Parathyroid adenoma (tissue), 2 donors: ENCODE data around the gene SS18L1.
A peak's percentile ranks its signal among the peaks of the same experiment; 100 is the strongest.

Experiments used
- H2AFZ ChIP-seq: fragments of 300-600 bp; sonication (generic); one replicate; pipeline ENCODE4 v1.7.0; 2017; ENCODE audit warnings: antibody characterized with exemption, mild to moderate bottlenecking
- H3K27ac ChIP-seq: fragments of 300-600 bp; sonication (generic); one replicate; pipeline ENCODE4 v1.7.0; 2017
- H3K27me3 ChIP-seq: fragments of 300-600 bp; sonication (generic); one replicate; pipeline ENCODE4 v1.7.0; 2017; ENCODE audit warnings: low read length; ENCODE audit not compliant: control insufficient read depth, insufficient read depth
- H3K36me3 ChIP-seq: fragments of 300-600 bp; sonication (generic); one replicate; pipeline ENCODE4 v1.7.0; 2017; ENCODE audit warnings: low read length; ENCODE audit not compliant: control insufficient read depth, insufficient read depth
- H3K4me1 ChIP-seq: fragments of 300-600 bp; sonication (generic); one replicate; pipeline ENCODE4 v1.7.0; 2017; ENCODE audit warnings: control low read depth
- H3K4me2 ChIP-seq: fragments of 300-600 bp; sonication (generic); one replicate; pipeline ENCODE4 v1.7.0; 2017; ENCODE audit warnings: low read length
- H3K4me3 ChIP-seq: fragments of 300-600 bp; sonication (generic); one replicate; pipeline ENCODE4 v1.7.0; 2017; ENCODE audit warnings: low read depth, low read length
- H3K79me2 ChIP-seq: fragments of 300-600 bp; sonication (generic); one replicate; pipeline ENCODE4 v1.7.0; 2017; ENCODE audit warnings: control low read depth
- H3K9ac ChIP-seq: fragments of 300-600 bp; sonication (generic); one replicate; pipeline ENCODE4 v1.7.0; 2017; ENCODE audit warnings: mild to moderate bottlenecking
- H3K9me3 ChIP-seq: fragments of 300-600 bp; sonication (generic); one replicate; pipeline ENCODE4 v1.7.0; 2017; ENCODE audit warnings: low read length; ENCODE audit not compliant: control insufficient read depth
- CTCF ChIP-seq: fragments of 300-600 bp; sonication (generic); IDR thresholded peaks from one replicate; pipeline ENCODE4 v1.7.0; 2017; ENCODE audit warnings: antibody characterized with exemption, mild to moderate bottlenecking
- donor health status: primary hyperparathyroidism.

SS18L1 gene

DNA sequence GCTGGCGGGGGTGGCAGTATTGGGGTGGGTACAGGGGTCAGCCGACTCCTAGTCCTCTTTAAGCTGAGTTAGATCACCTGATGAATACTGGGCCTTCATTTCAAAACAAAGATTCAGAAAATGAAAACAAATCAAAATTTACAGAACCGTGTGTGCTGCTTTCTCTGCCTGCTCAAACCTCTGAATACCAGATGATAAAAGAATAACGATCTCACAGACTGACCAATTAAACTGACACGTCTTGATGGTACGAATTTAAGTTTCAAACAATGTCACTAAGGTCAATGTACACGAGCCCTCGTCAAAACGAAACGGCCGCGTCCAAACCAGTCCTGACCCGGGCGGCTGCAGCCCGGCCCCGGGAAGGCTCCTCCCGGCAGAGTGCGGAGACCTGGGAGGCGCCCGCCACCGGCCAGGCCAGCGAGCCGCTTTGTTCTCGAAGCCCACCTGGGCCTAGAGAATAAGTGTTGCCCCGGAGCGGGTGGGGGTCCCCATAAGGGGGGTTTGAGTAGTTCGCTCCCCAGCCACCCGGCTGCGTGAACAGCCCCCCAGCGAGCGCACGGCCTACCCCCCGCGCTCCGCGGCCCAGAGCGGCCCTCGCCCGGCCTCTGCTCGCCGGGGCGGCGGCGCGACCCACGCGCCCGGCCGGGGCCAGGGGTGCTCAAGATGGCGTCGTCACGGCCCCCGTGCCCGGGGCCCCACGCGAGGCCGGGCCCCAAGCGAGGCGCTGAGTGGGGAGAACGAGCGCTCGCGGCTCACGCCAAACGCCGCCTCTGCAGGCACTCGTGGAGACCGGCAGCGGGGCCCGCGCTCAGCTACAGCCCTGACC is 1.1 kb upstream of the SS18L1 start:
- Histone ChIP-seq H3K27me3 (no peaks in the 10 kb centered on the region), H3K4me3 (peak overlapping the region; percentile 64), H3K4me1 (peaks cover 14% of the 10 kb centered on the region), H3K36me3 (no peaks in the 10 kb centered on the region), H3K79me2 (peaks cover 40% of the 10 kb centered on the region), H3K9me3 (no peaks in the 10 kb centered on the region), H3K27ac (no peak overlapping the region), H2AFZ (peak overlapping the region; percentile 7), H3K9ac (peak overlapping the region; percentile 55), H3K4me2 (peak overlapping the region; percentile 71)
- no peak for TF ChIP-seq CTCF

- H2AFZ ChIP-seq = peak overlapping the region; percentile 83
- H3K27me3 ChIP-seq = no peaks in the 10 kb centered on the region
- no peak overlapping the region for H3K27ac ChIP-seq
- no peaks in the 10 kb centered on the region for H3K36me3 ChIP-seq
- H3K9ac ChIP-seq = no peak overlapping the region
- no peak for TF ChIP-seq CTCF
- H3K79me2 ChIP-seq = peaks cover 57% of the 10 kb centered on the region
- peak overlapping the region; percentile 52 for H3K4me2 ChIP-seq
- H3K4me3 ChIP-seq = peak overlapping the region; percentile 72
- peaks cover 14% of the 10 kb centered on the region for H3K4me1 ChIP-seq
- H3K9me3 ChIP-seq = no peaks in the 10 kb centered on the region
Measured at GRCh38 chr20:62143957-62144825, 622 bp downstream of the SS18L1 start.

DNA sequence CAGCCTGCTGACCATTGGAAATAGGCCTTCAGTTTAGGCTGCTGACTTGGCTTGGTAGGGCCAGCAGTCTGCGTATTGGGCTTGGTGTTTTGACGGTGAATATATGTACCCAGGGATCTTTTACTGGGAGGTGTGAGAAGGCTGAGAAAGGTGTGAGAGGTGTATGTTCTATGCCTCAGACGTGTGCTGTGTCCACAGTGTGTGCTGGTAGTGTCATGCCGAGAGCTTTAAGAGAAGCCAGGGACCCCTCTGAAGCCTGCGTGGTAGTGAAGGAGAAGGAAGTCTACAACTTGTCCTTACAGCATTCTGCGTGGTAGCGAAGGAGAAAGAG is 2.1 kb downstream of the SS18L1 start:
- Histone ChIP-seq H3K79me2 (peaks cover 67% of the 10 kb centered on the region), H3K4me1 (peaks cover 14% of the 10 kb centered on the region), H3K4me3 (no peak overlapping the region), H3K9ac (no peak overlapping the region), H3K27ac (no peak overlapping the region), H3K36me3 (no peaks in the 10 kb centered on the region), H3K27me3 (no peaks in the 10 kb centered on the region), H2AFZ (no peak overlapping the region), H3K9me3 (no peaks in the 10 kb centered on the region), H3K4me2 (no peak overlapping the region)
- no peak for TF ChIP-seq CTCF

- peaks cover 13% of the 10 kb centered on the region for H3K4me1 ChIP-seq
Measured at GRCh38 chr20:62146019-62146755, 2.6 kb downstream of the SS18L1 start.

More at GRCh38 chr20:62146019-62146755, 2.6 kb downstream of the SS18L1 start:
- Histone ChIP-seq H2AFZ (no peak overlapping the region), H3K4me3 (no peak overlapping the region), H3K27ac (no peak overlapping the region), H3K4me2 (no peak overlapping the region), H3K27me3 (no peaks in the 10 kb centered on the region), H3K36me3 (no peaks in the 10 kb centered on the region), H3K9me3 (no peaks in the 10 kb centered on the region), H3K9ac (no peak overlapping the region), H3K79me2 (peaks cover 67% of the 10 kb centered on the region)
- no peak for TF ChIP-seq CTCF
